ENCODE data around the gene COL27A1. TPM values are rescaled to one million over a fixed set of nuclear protein-coding genes. Genes with fewer than 3 reads are reported as not detected.

The COL27A1 gene
- total and polyA plus RNA-seq, 9 of the 15 experiments (the other 6 are each of a cell fraction or from before 2014, with no cell fraction given), result 0.07 TPM; not detected in 8

DNA sequence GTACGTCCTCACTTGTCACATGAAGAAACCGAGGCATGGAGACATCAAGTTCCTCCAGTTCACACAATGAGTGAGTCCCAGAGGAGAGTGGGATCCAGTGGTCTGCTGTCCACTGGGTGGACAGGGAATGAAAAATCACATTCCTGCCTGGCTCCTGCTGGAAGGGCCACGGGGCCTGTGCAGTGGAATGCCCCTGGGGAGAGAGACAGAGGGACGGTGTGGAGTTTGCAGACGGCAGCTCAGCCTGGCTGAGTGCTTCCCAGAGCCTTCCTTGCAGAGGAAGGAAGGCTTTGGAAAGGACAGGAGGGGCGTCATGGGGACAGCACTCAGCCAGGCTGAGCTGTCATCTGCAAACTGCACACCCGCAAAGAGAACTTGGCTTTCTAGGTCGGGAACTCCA is 74.7 kb downstream of the COL27A1 start:
- no peak overlapping the region for H3K4me2 ChIP-seq (ENCODE audit: insufficient read depth, low read length)
- DNase-seq (ENCODE audit: extremely low read depth in 1 of 4, low spot score in 3 of 4) (no peak), FAIRE-seq (no peak), ATAC-seq (no peak)
- in situ Hi-C loops (cut with MboI), result no loop called here
- peaks cover 4% of the 10 kb centered on the region; the same call in 1 of the 2 replicates for H4K20me1 ChIP-seq (replicated peaks; ENCODE audit: control insufficient read depth, insufficient read depth, low read length)
- H3K9ac ChIP-seq (ENCODE audit: insufficient read depth in 1 of 2, low read depth in 2 of 2, low read length in 2 of 2), result no peak overlapping the region
- H3K27ac ChIP-seq (ENCODE audit: extremely low read depth, low read depth, low read length), result no peak overlapping the region
- H3K4me1 ChIP-seq (replicated peaks in 1 of 2; ENCODE audit: control insufficient read depth in 2 of 2, insufficient read depth in 2 of 2, low read length in 2 of 2), result no peaks in the 10 kb centered on the region
- H3K9me3 ChIP-seq (replicated peaks; ENCODE audit: control insufficient read depth, insufficient read depth, low read depth, low read length), result no peaks in the 10 kb centered on the region
- H3K36me3 ChIP-seq (ENCODE audit: control insufficient read depth, insufficient read depth, low read length), result no peaks in the 10 kb centered on the region
- H3K79me2 ChIP-seq (ENCODE audit: control insufficient read depth, insufficient read depth, low read length), result no peaks in the 10 kb centered on the region
- WGBS (ENCODE audit: insufficient coverage, low coverage, missing lambda C conversion rate), result 4% methylated on average over 8 of the region's 8 CpGs
- no TSS peak for BruUV-seq (replicated peaks)
- no peaks in the 10 kb centered on the region for H3K9me1 ChIP-seq (ENCODE audit: control insufficient read depth, insufficient read depth, low read length)
- intact Hi-C loops (cut with micrococcal nuclease), result no loop called here
- TF ChIP-seq TCF3 (CRISPR knock-in tag; IDR thresholded peaks at IDR 0.05) (no peak), ZNF24 (IDR thresholded peaks at IDR 0.05) (no peak), ZNF311 (CRISPR knock-in tag; IDR thresholded peaks at IDR 0.05) (no peak), POU5F1 (IDR thresholded peaks at IDR 0.05; ENCODE audit: borderline replicate concordance, low read depth, low read length, partially characterized antibody) (no peak), SAFB (IDR thresholded peaks at IDR 0.05; ENCODE audit: borderline replicate concordance, low read depth, low read length) (no peak)
- TF ChIP-seq, protein P1, sequence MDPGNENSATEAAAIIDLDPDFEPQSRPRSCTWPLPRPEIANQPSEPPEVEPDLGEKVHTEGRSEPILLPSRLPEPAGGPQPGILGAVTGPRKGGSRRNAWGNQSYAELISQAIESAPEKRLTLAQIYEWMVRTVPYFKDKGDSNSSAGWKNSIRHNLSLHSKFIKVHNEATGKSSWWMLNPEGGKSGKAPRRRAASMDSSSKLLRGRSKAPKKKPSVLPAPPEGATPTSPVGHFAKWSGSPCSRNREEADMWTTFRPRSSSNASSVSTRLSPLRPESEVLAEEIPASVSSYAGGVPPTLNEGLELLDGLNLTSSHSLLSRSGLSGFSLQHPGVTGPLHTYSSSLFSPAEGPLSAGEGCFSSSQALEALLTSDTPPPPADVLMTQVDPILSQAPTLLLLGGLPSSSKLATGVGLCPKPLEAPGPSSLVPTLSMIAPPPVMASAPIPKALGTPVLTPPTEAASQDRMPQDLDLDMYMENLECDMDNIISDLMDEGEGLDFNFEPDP (CRISPR knock-in tag; IDR thresholded peaks at IDR 0.05), result no peak
- TF ChIP-seq, protein P2, sequence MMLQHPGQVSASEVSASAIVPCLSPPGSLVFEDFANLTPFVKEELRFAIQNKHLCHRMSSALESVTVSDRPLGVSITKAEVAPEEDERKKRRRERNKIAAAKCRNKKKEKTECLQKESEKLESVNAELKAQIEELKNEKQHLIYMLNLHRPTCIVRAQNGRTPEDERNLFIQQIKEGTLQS (IDR thresholded peaks at IDR 0.05), result no peak
- TF ChIP-seq, protein P2 (CRISPR knock-in tag; conservative IDR thresholded peaks at IDR 0.05), result no peak
- TF ChIP-seq, protein P3, sequence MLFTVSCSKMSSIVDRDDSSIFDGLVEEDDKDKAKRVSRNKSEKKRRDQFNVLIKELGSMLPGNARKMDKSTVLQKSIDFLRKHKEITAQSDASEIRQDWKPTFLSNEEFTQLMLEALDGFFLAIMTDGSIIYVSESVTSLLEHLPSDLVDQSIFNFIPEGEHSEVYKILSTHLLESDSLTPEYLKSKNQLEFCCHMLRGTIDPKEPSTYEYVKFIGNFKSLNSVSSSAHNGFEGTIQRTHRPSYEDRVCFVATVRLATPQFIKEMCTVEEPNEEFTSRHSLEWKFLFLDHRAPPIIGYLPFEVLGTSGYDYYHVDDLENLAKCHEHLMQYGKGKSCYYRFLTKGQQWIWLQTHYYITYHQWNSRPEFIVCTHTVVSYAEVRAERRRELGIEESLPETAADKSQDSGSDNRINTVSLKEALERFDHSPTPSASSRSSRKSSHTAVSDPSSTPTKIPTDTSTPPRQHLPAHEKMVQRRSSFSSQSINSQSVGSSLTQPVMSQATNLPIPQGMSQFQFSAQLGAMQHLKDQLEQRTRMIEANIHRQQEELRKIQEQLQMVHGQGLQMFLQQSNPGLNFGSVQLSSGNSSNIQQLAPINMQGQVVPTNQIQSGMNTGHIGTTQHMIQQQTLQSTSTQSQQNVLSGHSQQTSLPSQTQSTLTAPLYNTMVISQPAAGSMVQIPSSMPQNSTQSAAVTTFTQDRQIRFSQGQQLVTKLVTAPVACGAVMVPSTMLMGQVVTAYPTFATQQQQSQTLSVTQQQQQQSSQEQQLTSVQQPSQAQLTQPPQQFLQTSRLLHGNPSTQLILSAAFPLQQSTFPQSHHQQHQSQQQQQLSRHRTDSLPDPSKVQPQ (CRISPR knock-in tag; IDR thresholded peaks at IDR 0.05; ENCODE audit: borderline replicate concordance), result no peak
- TF ChIP-seq, protein P4, sequence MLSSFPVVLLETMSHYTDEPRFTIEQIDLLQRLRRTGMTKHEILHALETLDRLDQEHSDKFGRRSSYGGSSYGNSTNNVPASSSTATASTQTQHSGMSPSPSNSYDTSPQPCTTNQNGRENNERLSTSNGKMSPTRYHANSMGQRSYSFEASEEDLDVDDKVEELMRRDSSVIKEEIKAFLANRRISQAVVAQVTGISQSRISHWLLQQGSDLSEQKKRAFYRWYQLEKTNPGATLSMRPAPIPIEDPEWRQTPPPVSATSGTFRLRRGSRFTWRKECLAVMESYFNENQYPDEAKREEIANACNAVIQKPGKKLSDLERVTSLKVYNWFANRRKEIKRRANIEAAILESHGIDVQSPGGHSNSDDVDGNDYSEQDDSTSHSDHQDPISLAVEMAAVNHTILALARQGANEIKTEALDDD (IDR thresholded peaks at IDR 0.05), result no peak
- CTCF ChIA-PET (ENCODE audit: low intra/inter-chr PET ratio), result no interaction called here
- POLR2A ChIA-PET, result interaction anchor here (0.6 to 1.1 kb wide), 2 partner anchors 32 to 44 kb away, joined by 3 read pairs; no protein-coding TSS in a partner anchor
- no peak overlapping the region for H3K4me3 ChIP-seq
- H3K27me3 ChIP-seq (ENCODE audit: control insufficient read depth in 2 of 2, insufficient read depth in 2 of 2, low read length in 2 of 2), result peaks cover 13 to 88% of the 10 kb centered on the region in 2 experiments; a peak in 4 of 5 replicates
- no peak overlapping the region for H2AFZ ChIP-seq (ENCODE audit: low read depth, low read length)

Data from K562 (cell line).